Coronary artery (tissue), 2 donors: ENCODE measurements around the gene FZD1.
A peak's percentile ranks its signal among the peaks of the same experiment; 100 is the strongest.

Experiments used
- DNase-seq: peaks from one replicate; pipeline ENCODE4 v3.0.0-alpha.2; 2017; ENCODE audit warnings: low spot score
- H3K27ac ChIP-seq, 2 donors: fragments of 200-600 bp; sonication (generic); one replicate each; pipeline ENCODE4 v1.5.1; 2016 to 2019
- H3K4me3 ChIP-seq: fragments of 200-600 bp; sonication (generic); 2 replicates; pipeline ENCODE4 v1.5.1; 2016; ENCODE audit warnings: mild to moderate bottlenecking, moderate library complexity
- CTCF ChIP-seq: fragments of 200-600 bp; sonication (generic); IDR thresholded peaks from one replicate; pipeline ENCODE4 v1.5.1; 2019; ENCODE audit warnings: antibody characterized with exemption

The FZD1 gene

GRCh38 chr7:91288208-91288824 is 24.1 kb downstream of the FZD1 start:
- no peak for TF ChIP-seq CTCF
- no peak overlapping the region for H3K4me3 ChIP-seq
- H3K27ac ChIP-seq = peak overlapping the region in 1 of 2 donors; percentile 65
- DNase-seq = no peak

- H3K4me3 ChIP-seq = no peak overlapping the region
- DNase-seq = no peak
- TF ChIP-seq CTCF = no peak
- H3K27ac ChIP-seq = no peak overlapping the region
Measured at GRCh38 chr7:91289633-91290254, 25.5 kb downstream of the FZD1 start.

GRCh38 chr7:91291302-91291701 is 27.1 kb downstream of the FZD1 start:
- Histone ChIP-seq H3K4me3 (no peak overlapping the region), H3K27ac (no peak overlapping the region)
- DNase-seq = no peak
- no peak for TF ChIP-seq CTCF

GRCh38 chr7:91291902-91292301 is 27.7 kb downstream of the FZD1 start:
- TF ChIP-seq CTCF = no peak
- Histone ChIP-seq H3K4me3 (no peak overlapping the region), H3K27ac (no peak overlapping the region)
- DNase-seq = no peak

- Histone ChIP-seq H3K27ac (no peak overlapping the region), H3K4me3 (no peak overlapping the region)
- no peak for DNase-seq
- no peak for TF ChIP-seq CTCF
Measured at GRCh38 chr7:91292506-91292905, 28.3 kb downstream of the FZD1 start.

- no peak for DNase-seq
- TF ChIP-seq CTCF = no peak
- no peak overlapping the region for H3K4me3 ChIP-seq
Measured at GRCh38 chr7:91293136-91293535, 28.9 kb downstream of the FZD1 start.

GRCh38 chr7:91293840-91294239 is 29.6 kb downstream of the FZD1 start:
- no peak overlapping the region for H3K4me3 ChIP-seq
- no peak for DNase-seq
- no peak for TF ChIP-seq CTCF
- H3K27ac ChIP-seq = no peak overlapping the region

More at GRCh38 chr7:91293136-91293535, 28.9 kb downstream of the FZD1 start:
- H3K27ac ChIP-seq = no peak overlapping the region
